AG08396 (cell line): ENCODE data around the gene C21orf91.

ENCODE experiments used
- DNase-seq: peaks from one replicate; pipeline ENCODE4 v3.0.0; 2012; ENCODE audit warnings: low spot score, mixed read lengths

Gene C21orf91

DNA sequence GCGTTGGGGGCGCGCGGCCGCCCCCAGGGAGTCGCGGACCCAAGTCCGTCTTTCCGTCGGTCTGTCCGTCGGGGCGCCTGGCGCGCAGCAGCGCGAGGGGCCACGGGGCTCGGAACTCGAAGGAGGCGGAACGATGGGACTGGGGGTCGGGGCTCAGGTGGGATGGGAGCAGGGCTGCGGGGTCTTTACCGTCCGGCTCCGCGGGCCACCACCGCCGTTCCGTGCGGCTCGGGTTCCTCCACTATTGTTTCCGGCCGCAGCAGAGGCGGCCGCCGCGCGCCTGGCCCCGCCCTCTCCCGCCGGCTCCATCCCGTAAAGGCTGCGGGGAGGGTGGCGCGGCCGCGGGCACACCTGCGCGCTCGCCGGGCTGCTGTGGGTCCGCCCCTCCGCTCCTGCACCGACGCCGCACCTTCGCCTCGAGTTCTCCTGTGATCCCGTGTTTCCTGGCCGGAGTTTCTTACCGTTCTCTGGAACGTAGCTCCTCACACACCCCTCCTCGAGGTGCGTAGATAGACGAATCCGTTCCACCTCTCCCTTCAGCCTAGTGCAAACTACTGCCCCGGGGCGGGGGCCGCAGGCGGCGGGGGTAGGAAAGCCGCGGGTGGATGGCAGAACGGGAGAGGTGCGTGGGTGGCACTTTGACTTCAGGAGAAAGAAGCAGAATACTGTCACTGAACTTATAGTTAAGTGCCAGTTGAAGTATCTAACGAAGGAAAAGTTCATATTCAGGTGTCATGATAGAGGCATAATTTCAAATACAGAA is at the start of gene C21orf91:
Gene C21orf91 (minus strand): TSS at position 243 of the 763 bp plus-strand sequence. CDS start 1,038 bp downstream, outside the sequence.
- peak; percentile 94 for DNase-seq

DNA sequence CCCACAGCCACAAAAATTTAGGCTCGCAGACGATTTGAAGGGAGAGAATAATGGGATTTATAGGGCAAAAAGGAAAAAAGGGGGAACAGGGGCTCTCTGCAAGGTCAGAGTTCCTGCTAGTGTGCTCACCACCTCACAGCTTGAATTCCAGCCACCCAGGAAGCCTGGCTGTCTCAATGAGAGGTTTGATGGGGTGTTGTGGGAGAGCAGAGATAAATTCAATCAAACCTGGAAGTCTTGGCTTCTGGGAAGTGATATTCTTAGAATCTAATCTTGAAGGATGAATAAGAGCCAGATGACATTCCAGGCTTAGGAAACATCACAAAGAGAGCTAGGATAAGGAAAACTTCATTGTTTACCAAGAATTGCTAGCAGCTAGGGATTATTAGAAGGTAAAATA is 47.4 kb upstream of the C21orf91 start:
- DNase-seq: no peak

DNA sequence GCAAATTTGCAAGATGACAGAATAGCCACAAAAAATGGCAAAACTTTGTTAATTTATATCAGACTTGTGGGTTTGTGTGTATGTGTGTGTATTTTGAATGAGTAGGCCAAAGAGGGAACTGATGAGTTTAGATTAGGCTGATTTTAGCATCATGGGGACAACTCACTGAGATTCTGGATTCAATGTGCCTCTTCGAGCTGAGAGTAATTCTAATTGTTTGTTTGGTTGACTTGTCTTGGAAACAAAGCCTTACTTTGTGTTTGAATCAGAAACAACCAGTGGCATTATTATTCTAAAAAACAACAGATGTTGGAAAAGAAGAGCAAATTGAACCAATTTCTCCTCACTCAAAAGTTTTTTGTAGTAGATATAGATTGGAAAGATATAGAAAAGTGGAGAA is 40.5 kb upstream of the C21orf91 start:
- DNase-seq: no peak

DNA sequence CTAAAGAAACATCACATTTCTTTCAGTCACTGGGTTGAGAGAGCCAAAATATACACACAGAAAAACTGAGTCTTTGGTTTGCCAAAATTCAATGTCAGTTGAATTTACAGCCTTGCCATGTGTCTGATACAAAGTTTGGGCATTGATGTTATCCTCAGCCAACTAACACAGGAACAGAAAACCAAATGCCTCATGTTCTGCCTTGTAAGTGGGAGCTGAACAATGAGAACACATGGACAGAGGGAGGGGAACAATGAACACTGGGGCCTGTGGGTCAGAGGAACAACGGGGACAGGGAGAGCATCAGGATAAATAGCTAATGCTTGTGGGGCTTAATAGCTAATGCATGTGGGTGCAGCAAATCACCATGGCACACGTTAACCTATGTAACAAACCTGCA is 39.6 kb upstream of the C21orf91 start:
- no peak for DNase-seq

DNA sequence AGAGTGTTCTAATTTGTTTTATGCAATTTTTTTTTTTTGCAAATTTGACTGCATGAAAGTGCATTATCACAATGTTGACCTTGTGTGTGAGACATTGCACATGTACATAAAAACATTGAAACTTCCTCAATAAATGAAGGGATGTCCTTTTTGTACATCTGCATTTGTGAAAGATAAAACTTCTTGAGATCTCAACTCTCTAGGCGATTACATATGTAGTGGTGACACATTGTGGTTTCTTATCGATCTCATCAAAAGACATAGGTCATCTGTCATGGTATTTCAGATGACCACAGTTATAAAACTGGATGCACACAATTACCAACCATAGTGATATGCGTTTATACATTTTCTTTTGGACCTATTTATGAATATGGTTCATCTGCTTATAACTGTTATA is 35.6 kb upstream of the C21orf91 start:
- DNase-seq: no peak

DNA sequence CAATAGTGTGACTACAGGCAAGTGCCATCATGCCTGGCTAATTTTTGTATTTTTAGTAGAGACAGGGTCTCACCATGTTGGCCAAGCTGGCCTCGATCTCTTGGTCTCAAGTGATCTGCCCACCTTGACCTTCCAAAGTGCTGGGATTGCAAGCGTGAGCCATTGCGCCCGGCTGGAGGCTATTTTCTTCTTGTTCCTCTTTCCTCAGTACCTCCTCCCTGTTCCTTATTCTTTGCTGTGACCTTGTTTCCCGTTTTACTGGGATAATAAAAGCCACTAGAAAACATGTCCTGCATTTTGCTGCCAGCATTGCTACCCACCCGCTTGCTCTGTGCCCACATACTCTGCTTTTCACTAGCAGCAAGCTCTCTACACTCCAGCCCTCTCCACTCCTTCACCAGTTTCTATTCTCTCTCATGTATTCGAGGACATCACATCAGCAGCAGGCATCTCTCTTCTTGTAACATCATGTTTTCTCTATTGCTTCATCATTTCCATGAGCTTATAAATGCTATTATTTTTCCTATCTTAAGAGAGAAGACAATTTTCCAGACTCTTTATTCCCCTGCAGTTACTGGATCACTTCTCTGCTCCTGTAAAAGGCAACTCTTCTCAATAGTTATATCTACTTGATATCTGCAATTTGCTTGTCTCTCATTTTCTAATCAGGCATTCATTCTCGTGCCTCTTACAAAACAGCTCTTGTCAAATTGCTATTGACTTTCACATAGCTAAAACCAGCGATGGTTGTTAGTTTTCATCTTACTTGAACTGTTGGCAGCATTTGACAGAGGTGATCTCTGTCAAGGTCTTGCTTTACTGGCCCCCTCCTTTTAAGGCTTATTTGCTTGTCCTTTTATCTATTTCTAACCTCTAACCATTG is 34.5 kb upstream of the C21orf91 start:
- DNase-seq: no peak

DNA sequence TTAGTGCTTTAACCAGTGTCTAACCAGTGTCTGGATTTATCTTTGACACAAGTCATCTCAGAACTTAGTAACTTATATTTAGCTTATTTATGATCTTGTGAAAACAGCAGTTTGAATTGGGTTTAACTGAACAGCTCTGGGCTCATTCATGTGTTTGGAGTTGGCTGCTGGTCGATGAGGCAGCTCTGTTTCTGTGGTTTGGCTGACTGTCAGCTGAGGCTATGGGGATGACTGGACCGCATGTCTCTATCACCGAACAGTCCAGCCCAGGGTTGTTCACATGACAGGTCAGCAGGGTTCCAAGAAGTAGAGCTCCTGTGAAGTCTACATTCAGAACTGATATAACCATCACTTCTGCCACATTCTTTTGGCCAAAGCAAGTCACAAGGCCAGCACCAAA is 29.1 kb upstream of the C21orf91 start:
- peak; percentile 86 for DNase-seq

DNA sequence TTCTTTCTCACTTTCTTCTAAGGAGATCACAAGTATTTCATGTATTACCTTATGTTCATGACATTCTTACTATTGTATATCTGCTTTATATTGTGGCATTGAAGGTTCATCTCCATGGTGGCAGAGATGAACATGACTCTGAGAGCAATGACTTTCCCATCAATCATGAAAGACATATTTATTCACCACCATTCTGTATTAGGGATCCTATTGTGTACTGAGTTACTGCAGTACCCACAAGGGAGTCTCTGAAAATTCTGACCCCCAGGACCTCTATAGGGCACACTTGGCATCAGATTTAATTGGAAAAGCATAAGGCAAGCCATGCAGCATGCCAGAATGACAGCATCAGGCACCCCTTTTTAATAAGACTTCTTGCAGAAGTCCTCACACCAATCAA is 21.9 kb upstream of the C21orf91 start:
- no peak for DNase-seq

DNA sequence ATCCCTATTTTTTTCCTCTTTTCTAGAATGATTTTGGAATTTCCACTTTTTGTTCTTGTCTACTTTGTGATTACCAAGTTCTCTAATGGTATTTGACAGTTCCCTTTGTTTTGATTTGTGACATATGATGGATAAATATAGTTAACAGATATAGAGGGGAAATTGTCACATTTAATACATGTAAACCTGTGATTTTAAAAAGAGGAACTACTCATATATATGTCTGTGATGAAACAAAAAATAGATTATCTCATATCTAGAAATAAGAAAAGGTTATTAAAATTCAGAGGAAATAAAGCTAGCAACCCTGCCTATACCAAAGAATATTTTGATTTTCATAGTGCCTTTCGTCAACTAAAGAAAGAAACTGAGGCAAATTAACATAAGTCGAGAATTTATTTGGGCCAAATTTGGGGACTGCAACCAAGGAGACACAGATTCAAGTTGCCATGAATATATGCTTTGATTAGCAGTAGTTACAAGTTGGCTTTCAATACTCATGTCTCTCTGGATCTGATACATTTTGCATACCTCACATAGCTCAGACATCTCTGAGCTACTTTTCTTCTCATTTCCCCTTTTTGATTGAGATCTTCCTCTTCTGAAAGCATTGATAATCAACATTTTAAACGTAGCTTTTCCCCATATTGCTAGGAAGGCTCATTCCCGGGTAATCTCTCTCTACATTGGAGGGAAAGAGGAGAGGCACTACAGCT is 15.6 kb upstream of the C21orf91 start:
- no peak for DNase-seq

DNA sequence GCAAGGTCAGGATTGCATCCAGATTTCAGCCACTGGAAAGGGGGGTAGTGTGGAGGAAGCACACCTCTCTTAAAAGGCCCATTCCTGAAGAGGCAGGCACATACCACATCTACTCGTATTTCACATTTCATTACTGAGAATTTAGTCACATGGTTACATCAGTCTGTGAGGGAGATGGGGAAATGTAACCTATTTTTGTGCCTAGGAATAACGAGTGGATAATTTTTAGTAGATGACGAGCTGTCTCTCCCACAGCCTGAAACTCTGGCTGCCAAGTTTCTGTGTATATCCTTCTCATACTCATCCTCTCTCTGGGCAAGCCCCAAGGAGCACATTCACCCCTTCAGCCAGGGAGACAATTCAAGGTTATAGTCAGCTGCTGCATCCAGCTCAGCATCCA is 10.3 kb upstream of the C21orf91 start:
- DNase-seq: peak; percentile 49

DNA sequence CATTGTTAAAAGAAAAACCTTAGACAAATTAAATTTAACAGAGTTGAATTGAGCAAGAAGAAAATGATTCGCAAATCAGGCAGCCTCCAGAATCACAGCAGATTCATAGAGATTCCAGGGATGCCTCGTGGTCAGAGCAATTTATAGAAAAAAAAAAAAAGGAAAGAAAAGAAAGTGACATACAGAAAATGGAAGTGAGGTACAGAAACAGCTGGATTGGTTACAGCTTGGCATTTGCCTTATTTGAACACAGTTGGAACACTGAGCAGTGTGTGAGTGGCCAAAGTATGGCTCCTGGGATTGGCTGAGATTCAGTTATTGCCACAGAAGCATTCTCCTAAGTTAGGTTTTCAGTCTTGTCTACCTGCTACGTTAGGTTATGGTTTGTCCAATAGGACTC is 9.1 kb upstream of the C21orf91 start:
- DNase-seq: peak; percentile 9

DNA sequence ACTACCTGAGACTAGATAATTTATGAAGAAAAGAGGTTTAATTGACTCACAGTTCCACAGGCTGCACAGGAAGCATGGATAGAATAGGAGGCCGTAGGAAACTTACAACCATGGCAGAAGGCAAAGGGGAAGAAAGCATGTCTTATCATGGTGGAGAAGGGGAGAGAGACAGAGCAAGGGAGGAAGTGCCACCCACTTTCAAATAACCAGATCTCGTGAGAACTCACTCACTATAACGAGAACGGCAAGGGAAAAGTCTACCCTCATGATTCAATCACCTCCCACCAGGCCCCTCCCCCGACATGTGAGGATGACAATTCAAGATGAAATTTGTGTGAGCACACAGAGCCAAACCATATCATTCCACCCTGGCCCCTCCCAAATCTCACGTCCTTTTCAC is 4.7 kb upstream of the C21orf91 start:
- no peak for DNase-seq

DNA sequence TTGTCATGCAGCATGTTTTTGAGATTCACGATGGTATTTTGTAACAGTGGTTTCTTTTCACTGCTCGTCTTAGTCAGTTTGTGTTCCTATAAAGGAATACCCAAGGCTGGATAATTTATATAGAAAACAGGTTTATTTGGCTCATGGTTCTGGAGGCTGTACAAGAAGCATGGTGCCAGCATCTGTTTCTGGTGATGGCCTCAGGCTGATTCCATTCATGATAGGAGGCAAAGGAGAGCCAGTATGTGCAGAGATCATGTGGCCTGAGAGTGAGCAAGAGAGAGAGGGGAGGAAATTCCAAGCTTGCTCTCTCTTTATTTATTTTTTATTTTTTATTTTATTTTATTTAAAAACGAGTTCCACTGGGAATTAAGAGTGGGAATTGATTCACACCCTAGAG is 2.0 kb upstream of the C21orf91 start:
- DNase-seq: no peak

DNA sequence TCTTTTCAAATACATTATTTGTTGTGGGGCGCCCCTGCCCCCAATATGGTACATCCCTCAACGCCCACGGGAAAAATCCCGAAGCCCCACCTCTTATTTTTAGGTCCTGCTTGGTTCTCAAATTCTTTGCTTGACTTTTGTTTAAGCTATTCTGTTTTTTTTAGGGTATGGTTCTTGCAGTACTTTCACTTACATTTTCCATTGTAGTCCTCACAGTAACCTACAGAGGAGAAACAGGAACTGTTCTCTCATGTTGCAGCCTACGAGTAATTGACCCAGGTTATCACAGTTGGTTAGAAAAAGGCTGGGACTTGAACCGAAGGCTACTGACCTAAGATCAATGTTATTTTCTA is 697 bp upstream of the C21orf91 start:
- peak; percentile 5 for DNase-seq

DNA sequence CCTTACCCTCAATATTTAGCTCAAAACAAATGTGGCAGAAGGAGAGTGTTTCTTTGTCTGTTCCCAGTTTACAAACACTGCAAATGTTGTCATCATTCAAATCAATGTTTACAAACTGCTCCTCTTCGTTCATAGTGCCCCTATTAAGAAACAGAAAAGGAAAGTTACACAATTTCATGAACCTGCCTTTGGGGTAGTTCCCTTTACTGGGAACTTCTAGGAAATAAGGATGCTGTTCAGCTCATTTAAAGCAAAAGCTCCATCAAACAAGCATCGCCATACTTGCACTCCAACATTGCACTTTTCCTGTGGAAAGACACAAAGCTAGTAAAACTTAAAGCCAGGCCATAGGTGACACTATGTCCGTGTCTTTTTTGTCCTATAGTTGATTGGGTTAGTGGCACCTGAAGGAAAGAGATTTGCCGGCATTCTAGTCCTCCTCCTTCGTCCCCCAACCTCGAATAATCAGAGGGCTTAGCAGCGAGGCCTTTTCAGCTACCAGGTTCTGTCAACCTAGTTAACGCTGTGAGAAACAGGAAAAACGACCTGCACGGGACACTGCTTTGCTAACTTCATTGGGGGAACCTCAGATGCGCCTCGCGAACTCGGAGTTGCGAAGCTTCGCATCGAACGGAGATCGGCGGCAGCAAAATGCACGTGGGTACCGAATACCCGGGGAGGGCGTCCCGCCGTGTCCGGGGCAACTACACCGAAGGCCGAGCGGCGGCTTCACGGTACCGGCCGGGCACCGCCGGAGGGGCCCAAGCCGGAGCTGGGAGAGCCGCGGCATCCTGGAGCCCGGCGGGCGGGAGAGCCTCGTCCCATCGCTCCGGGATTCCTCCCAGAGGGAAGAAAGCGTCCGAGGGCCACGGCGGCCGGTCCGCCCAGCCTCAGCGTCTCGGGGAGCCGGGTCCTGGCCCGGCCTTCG is 706 bp downstream of the C21orf91 start:
- DNase-seq: peak; percentile 41

DNA sequence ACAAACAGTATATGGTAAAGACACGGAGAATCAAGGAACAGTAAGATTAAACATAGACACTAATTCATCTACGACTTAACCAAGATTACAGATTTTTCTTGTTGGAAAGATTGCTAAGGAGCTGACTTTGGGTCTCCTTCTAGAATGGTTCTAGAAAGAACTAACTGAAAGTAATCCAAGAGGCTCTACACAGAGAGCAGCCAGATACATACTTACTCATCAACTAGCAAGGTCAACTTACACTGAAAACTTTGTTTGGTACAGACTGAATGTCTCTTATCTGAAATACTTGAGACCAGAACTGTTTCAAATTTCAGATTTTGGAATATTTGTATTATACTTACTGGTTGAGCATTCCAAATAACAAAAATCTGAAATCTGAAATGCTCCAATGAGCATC is 5.8 kb downstream of the C21orf91 start:
- DNase-seq: no peak

DNA sequence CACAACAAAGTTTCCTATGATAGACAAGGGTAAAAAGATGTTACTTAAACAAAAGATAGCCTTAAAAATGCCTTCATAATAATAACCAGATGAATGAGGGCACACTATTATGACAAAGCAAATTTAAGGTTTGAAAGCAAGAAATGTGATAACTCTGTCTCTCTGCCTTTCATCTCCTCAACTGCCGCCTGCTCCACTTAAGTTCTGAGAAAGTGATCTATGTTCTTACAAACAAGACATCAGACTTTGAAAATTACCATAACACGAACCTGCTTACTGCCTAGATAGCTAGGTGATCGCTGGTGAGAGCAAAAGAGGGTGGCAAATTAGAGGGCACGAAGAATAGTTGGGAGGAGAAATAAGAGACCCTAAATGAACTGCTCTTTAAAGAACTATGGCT is 13.2 kb downstream of the C21orf91 start:
- DNase-seq: no peak

DNA sequence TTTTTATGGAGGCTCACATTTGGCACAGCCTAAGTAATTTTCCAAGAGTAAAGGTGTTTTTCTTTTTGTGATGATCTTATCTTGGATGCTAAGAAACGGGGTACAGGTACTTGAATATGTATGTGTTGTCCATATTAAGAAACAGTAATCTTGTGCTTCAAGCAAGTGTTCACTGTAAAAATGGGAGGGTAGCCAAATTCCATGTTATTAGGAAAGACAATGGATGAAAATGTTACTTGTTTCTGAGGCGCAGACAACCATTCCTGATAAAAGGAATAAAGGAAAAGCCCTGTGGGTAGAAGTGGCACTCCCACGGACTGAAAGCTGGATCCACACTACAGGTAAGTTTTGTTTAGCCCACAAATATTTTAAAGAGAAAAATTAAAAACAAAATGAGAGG is 15.6 kb downstream of the C21orf91 start:
- DNase-seq: no peak

DNA sequence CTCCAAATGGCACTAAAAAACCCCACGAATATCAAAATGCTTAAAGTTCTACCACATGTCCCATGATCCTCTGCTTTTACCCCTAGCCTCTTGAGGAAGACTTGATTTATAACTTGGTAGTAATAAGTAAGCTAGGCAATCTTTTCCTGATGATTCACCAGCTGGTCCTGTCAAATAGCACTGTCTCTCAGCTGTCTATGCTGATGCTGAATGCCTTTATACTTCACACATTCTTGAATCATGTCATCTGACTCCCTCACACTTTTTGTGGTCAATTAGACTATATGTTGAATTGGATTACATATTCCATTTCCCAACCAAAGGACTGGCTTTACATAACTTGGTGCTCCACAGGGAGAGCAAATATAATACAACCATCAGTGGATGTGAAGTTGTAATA is 16.6 kb downstream of the C21orf91 start:
- DNase-seq: no peak

DNA sequence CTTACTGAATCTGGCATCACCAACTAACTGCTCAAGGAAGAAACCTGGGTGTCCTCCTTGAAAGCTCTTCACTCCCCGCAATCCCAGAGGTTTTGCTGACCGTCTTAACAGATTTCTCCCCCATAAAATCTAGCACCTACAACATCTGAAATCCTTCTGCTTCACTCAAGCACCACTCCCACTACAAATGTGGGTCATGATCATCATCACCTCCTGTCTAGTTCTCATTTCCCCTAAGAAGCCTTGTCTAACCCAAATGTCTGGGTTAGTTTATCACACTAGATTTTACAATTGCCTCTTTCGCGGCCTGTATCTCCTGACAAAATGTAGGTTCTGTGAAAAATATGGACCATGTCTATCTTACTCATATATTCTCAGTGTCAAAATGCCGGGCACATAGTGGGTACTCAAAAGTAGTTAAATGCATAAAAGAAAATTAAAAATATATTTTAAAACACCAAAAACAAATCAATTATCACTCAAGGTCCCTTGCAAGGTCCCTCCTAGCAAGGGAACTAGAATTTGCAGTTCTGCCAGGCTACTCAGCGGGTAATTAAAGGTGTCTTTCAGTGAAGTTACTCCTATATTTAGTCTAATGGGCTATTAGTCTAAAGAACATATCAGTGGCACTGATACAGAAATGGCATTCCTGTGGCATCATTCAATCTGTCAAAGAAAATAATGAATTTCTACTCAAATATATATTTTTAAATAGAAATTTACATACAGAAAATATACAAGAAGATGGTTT is 19.6 kb downstream of the C21orf91 start:
- DNase-seq: no peak

DNA sequence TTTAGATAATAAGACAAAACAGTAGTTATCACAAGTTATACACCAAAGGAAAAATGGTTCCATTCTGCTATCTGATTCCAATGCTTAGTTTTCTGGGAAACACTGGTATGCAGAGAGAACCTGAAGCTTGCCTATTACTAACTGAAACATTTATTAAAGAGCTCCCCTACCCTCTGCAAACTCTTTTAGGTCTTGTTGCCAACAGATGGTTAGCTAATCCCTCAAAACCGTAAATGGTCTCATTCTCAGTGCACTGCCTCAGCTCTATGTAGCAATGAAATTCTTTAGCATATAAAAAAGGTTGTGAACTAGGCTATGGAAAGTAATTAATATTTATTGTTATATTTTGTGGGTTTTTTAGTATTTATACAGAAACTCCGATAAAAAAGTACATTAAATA is 20.4 kb downstream of the C21orf91 start:
- no peak for DNase-seq
